HG03460 (cell line): ENCODE data around the gene CCDC28A.
"Not testable (repeated sequence)": the region's sequence is repeated elsewhere in the genome, so short reads cannot be mapped to it uniquely, and the experiment has no call there.

ENCODE experiments used
- ATAC-seq: cut with Tn5 transposase; IDR thresholded peaks from one replicate; pipeline ENCODE4 v1.9.1; 2021; ENCODE audit not compliant: unreplicated experiment

Gene CCDC28A

DNA sequence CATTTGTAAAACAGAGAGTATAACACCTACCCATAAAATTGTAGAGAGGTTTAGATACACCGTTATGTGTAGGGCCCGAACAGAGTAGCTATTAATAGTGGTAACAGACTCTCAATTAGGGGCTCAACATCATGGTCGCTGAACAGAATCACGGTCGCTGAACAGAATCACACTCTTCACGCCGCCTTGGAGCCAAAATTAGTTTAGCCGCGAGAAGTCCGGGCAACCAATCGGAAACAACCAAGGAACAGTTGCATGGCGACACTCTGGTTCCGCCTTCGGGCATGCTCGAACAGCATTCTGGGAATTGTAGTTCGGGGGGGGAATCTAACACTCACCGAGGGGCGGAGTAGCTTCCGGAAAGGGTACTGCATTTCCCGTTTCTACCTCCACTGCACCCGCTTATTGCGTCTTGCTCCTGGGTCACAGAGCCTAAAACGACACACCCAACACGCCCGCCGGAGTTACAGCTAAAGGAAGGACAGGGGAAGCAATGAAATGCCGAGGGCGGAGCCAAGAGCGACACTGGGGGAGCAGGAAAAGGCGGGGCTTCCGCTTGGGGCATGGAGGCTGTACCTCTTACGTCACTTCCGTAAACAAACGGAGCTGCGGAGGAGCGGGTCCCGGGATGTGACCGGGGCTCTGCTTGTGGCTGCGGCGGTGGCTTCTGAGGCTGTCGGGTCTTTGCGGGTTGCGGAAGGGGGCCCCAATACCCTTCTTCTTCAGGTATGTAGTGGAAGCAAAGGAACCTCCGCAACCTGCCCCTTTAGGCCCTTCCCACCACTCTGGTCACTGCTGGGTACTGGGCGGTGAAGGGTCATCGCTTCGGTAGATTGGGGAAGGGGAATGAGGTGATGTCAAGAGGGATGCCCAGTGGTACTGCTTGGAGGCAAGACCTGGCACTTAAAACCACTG is at the start of gene CCDC28A:
Gene CCDC28A (plus strand): TSS at position 593 of the 915 bp plus-strand sequence. CDS start 2,352 bp downstream, outside the sequence.
- ATAC-seq: peak; percentile 95

GRCh38 chr6:138724015-138724414 is 49.6 kb upstream of the CCDC28A start:
- ATAC-seq: no peak

DNA sequence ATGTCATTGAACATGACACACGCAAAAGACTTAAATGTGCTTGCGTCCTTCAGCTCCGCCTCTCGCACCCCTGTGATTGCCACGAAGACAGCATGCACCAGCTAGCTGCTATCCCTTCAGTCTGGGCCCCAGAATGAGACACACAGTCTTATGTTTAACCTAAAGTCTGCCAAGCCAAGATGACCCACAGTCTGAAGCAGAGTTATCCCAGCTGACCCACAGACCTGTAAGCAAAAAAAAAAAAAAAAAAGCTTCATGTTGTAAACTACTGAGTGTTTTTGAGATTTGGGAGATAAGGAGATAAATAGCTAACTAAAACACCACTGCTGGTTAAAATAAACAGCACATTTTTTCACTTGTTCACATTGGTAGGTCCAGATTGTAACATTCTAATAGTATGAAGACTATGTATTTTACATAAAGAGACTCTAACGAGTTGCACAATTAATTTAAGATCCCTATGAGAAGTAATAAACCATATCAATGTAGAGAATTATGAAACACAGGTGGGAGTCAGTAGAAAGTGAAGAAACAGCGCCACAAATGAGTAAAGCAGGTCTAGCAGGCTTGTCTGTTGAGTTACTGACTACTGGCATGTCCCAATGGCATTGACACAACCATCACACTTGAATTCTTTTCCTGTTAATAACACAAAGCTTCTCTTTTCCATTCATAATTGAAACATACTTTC is 47.4 kb upstream of the CCDC28A start:
- no peak for ATAC-seq

- no peak for ATAC-seq
Observed at GRCh38 chr6:138726757-138727097, 46.8 kb upstream of the CCDC28A start.

DNA sequence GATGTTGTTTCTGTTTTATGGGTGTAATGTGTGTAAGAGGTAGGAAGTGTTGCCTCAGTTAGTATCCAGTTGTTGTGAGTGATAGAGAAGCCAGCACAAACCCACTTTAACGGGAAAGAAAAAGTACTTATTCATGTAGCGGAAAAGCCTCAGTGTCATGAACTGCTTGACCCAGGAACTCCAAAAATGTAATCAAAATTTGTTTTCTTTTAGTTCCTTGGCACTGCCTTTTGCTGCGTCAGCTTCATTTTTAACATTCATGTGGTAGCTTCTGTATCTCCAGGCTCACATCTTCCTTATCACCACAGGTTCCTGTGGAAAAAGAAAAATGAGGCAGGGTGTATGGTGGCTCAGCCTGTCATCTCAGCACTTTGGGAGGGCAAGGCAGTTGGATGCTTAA is 46.4 kb upstream of the CCDC28A start:
- no peak for ATAC-seq

DNA sequence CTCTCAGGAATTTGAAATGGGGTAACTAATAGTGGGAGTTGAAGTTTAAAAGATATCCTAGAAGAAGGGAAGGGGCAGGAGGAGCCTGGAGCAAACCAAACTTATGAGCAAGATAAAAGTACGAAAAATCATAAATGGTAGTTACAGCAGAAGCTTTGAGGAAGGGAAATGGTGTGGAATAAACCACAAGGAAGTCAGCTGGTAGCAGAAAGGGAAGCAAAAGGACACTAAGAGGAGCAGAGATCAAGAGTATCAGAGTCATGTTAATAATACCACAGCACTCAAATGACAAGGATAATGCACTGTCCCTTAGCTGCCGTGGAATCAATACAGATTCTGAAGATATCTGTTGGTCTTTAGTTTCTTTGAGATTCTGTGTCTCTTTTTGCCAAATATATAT is 44.9 kb upstream of the CCDC28A start:
- ATAC-seq: no peak

DNA sequence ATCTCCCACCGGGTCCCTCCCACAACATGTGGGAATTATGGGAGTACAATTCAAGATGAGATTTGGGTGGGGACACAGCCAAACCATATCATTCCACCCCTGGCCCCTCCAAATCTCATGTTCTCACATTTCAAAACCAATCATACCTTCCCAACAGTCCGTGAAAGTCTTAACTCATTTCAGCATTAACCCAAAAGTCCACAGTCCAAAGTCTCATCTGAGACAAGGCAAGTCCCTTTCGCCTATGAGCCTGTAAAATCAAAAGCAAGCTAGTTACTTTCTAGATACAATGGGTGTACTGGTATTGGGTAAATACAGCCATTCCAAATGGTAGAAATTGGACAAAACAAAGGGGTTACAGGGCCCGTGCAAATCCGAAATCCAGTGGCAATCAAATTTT is 43.5 kb upstream of the CCDC28A start:
- not testable (repeated sequence) for ATAC-seq

GRCh38 chr6:138734585-138734984 is 39.0 kb upstream of the CCDC28A start:
- no peak for ATAC-seq

- no peak for ATAC-seq
Observed at GRCh38 chr6:138736640-138737039, 36.9 kb upstream of the CCDC28A start.

DNA sequence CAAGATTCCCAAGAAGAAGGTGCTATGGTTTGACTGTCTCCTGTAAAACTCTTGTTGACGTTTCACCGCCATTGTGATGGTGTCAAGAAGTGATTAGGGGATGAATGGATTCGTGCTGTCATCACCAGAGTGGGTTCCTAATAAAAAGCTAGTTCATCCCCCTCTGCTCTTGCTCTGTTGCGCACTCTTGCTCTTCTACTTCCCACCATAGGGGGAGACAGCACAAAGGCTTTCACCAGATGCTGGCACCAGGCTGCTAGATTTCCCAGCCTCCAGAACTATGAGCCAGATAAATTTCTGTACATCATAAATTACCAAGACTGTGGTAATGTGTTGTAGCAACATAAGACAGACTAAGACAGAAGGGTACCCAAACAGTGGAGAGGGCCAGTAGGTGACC is 21.6 kb upstream of the CCDC28A start:
- ATAC-seq: no peak

- no peak for ATAC-seq
Observed at GRCh38 chr6:138757136-138757535, 16.4 kb upstream of the CCDC28A start.

DNA sequence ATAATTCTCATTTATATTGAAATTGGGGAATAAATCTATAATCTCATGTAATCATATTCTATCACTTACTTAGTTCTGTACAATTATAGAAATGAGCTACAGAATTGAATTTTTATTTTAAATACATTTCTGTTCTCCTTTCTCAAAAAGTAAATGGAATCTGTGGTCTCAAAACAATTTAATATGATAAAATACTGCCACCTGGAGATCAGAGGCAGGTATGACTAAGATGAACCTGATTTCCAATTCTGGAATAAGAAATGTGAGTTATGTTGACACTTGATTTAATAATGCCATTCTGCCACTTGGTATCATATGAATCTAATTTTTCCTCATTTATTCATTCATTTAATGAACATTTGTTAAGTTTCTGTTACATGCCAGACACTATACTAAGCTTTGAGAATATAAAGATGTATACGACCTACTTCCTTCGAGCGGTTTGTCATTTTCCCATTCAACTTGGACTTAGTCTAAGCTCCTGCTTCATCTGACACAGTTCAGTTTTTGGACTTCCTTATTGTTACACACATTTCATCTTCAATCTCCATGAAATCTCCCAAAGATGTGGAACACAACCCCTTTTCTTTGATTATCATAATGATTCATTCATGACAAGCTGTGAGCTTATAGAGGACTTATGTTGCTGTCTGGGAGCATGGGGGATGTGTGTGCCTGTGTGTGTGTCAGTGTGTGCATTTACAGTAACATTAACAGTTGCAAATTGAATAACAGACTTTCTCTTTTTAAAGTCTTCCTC is 7.5 kb upstream of the CCDC28A start:
- ATAC-seq: no peak

DNA sequence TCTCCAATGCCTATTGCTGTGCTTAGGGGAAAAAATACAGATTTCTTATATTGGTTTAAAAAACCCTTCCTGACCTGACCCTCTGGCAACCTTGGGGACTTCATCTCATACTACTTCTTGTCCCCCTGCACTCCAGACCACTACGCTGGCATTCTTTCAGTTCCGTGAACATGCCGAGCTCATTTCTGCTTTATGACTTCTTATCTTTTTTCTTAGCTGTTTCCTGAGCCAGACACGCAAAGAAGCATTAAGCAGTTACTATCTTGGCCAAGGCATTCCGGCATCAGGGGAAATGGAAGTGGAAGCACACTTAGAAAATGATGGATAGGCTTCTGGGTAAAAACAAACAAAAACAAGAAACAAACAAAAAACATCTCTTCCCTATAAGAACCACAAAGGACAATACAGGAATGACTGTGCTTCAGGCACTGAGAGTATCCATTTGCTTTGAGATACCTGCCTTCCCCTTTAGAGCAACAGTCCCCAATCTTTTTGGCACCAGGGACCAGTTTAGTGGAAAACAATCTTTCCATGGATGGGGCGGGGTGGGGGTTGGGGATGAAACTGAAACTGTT is 4.4 kb upstream of the CCDC28A start:
- ATAC-seq: no peak

DNA sequence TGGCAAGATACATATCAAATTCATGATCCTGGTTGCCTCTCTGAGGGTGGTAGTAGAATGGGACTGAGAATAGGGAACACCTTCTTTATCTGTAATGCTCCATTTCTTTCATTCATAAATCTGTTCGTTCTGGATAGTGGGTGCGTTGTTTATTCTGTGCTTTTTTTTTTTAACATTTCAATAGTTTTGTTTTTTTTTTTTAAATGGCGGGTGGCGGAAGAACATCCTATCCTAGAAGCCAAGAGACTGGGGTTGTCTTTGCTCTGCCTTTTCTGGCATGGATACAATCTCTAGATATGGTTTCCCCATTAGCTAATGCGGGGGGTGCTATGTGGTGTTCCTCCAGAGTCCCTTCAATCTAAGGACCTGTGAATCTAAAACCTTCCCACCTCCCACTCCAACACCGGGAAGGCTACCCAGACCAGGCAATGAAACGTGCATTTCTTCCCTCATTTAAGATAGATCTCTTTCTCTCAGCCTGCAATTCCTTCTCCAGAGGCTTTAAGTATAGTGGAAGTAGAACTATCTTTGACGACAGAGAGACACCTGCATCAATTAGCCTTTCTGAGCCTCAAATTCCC is 883 bp upstream of the CCDC28A start:
- ATAC-seq: no peak

- ATAC-seq: no peak
Observed at GRCh38 chr6:138774370-138774769, 801 bp downstream of the CCDC28A start.

GRCh38 chr6:138776659-138777058 is 3.1 kb downstream of the CCDC28A start:
- ATAC-seq: no peak

DNA sequence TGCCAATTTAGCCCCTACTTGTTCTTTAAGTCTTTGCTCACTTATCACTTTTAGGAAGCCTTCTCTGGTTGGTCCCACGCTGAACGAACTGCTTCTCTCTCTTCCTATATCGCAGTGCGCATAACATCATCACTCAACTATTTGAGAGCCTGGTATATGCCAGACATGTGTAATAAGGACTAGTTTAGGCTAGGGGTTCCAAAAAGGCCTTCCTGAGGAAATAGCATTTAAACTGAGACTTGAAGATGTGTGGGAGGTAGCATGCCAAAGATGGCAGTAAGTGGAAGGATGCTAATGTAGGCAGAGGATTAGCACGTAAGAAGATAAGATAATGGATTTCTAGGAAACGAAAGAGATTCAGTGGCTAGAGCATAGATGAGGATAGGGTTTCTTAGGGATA is 4.8 kb downstream of the CCDC28A start:
- no peak for ATAC-seq

DNA sequence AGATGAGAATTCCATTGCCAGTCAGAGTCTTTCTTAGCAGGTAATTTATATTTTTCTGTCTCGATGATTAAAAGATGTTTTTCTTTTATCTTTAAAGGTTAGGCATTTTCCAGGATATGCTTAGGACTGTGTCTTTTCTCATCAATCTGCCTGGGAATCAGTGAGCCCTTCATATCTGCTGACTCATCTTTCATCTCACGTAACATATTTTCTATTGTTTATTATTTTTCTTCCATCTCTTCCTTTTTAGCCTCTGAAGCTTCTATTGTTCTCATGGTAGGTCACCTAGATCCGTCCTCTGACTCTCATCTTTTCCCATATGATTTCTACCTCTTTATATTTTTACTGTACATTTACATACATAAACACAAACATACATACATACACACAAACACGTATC is 8.7 kb downstream of the CCDC28A start:
- ATAC-seq: no peak

DNA sequence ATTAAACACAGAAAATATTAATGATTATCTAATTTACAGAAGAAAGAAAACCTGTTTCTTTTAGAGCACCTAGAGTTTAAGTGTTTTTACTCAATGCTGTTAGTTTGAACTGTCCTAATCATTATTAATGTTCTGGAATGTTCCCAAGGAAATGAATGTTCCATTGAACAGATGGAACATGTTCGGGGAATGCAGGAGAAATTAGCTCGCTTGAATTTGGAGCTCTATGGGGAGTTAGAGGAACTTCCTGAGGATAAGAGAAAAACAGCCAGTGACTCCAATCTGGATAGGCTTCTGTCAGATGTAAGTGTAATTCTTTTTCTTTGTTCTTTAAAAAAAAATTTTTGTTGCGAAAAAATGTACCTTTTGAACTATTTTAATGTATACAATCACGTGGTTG is 11.5 kb downstream of the CCDC28A start:
- ATAC-seq: no peak

- ATAC-seq: no peak
Observed at GRCh38 chr6:138785980-138786379, 12.4 kb downstream of the CCDC28A start.

GRCh38 chr6:138787138-138787537 is 13.6 kb downstream of the CCDC28A start:
- no peak for ATAC-seq
